Right lobe of liver (tissue), 4 donors: ENCODE measurements around the gene MIOX.

ENCODE experiments used
- CTCF ChIP-seq, 4 donors: fragments of 200-600 bp in 3 of 4; fragments of 450-650 bp in 1 of 4; IDR thresholded peaks; one replicate each; pipeline versions ENCODE4 v1.5.1 to v1.8.0; 2016 to 2022; ENCODE audit warnings: antibody characterized with exemption in 4 of 4, mild to moderate bottlenecking in 2 of 4
- POLR2A ChIP-seq: fragments of 450-650 bp; IDR thresholded peaks from one replicate; pipeline ENCODE4 v1.6.1; 2017; ENCODE audit warnings: antibody characterized with exemption, mild to moderate bottlenecking
- donor health status: DM: no; HTN: no; CAD: no.
- donor health status: DM: no; HTN: no; CAD: no.
- donor health status: DM: no; HTN: yes; CAD: no.

GRCh38 chr22:50446708-50447575 is 39.7 kb upstream of the MIOX start:
- TF ChIP-seq CTCF (IDR thresholded peaks at IDR 0.05): no peak
- no peak for TF ChIP-seq POLR2A
